RKO (cell line): ENCODE data around the gene DESI1.
"Not testable (repeated sequence)": the region's sequence is repeated elsewhere in the genome, so short reads cannot be mapped to it uniquely, and the experiment has no call there.

Experiments used
- DNase-seq: peaks from one replicate; pipeline ENCODE4 v3.0.0-alpha.2; 2016; ENCODE audit warnings: low spot score

DESI1 gene

DNA sequence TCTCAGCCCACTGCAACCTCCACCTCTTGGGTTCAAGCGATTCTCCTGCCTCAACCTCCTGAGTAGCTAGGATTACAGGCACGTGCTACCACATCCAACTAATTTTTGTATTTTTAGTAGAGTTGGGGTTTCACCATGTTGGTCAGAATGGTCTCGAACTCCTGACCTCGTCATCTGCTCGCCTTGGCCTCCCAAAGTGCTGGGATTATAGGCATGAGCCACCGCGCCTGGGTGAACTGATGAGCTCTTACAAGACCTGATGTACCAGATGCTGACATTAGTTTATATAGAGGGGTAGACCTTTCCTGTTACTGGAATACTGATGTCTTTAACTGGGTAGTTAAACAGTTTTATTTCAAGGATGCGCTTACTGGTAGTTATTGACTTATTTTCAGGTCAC is 13.8 kb upstream of the DESI1 start:
- DNase-seq: not testable (repeated sequence)

DNA sequence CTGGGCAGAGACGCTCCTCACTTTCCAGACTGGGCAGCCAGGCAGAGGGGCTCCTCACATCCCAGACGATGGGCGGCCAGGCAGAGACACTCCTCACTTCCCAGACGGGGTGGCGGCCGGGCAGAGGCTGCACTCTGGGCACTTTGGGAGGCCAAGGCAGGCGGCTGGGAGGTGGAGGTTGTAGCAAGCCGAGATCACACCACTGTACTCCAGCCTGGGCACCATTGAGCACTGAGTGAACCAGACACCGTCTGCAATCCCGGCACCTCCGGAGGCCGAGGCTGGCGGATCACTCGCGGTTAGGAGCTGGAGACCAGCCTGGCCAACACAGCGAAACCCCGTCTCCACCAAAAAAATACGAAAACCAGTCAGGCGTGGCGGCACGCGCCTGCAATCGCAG is 10.8 kb upstream of the DESI1 start:
- not testable (repeated sequence) for DNase-seq

GRCh38 chr22:41631115-41631514 is 10.3 kb upstream of the DESI1 start:
- not testable (repeated sequence) for DNase-seq

DNA sequence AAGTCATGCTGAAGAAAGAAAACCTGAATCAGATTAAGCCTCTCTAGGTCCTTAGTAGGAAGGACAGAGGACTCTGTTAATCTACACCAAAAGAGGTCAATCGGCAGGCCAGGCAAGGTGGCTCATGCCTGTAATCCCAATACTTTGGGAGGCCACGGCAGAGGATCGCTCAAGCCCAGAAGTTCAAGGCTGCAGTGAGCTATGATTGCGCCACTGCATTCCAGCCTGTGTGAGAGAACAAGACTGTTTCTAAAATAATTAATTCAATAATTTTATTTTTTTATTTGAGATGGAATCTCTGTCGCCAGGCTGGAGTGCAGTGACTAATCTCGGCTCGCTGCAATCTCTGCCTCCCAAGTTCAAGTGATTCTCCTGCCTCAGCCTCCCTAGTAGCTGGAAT is 4.7 kb upstream of the DESI1 start:
- no peak for DNase-seq

DNA sequence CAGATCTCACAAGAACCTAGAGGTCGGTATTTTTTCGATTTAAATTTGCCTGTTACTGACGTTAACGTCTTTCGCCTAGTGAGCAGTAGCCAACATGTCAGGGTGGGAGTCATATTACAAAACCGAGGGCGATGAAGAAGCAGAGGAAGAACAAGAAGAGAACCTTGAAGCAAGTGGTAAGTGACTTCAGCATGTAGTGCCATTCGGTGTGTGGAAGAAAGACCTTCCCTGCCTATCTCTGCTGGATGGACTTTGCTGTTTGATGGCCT is 1.0 kb upstream of the DESI1 start:
- no peak for DNase-seq

GRCh38 chr22:41621099-41621910 is 462 bp upstream of the DESI1 start, which contains the start of gene XRCC6:
XRCC6 (plus strand) TSS chr22:41621295; CDS start chr22:41622005, 710 bp downstream.
- peak; percentile 99 for DNase-seq

DNA sequence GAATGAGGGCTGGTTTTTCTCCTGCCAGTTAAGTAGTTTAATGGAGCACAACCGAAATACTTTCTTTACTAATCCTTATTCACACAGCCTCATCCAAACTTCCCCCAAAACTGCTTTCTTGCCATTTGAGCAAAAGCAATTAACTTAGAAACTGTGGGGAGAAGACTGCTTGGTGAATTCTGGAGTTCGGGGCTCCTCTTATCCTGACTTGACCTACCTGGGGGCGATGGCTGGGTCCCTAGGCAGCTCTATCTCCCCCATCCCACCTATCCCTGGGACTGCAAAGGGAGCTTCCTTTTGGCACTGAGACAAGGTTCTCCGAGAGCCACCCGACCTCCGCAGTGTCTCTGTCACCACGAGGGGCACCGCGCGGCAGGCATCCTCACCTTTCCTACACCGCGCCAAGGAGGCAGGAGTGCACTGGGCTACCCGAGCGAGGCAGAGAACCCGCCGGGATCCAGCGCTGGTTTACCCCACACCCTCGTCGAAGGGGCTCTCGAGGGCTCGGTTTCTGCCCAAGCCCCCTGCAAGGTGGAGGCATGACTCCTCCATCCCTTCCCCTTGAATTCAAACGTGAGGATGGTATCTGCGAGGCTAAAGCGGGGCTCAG is 759 bp downstream of the DESI1 start:
- DNase-seq: peak; percentile 51

- DNase-seq: no peak
These were observed 7.4 kb downstream of the DESI1 start for GRCh38 chr22:41613456-41613855.

DNA sequence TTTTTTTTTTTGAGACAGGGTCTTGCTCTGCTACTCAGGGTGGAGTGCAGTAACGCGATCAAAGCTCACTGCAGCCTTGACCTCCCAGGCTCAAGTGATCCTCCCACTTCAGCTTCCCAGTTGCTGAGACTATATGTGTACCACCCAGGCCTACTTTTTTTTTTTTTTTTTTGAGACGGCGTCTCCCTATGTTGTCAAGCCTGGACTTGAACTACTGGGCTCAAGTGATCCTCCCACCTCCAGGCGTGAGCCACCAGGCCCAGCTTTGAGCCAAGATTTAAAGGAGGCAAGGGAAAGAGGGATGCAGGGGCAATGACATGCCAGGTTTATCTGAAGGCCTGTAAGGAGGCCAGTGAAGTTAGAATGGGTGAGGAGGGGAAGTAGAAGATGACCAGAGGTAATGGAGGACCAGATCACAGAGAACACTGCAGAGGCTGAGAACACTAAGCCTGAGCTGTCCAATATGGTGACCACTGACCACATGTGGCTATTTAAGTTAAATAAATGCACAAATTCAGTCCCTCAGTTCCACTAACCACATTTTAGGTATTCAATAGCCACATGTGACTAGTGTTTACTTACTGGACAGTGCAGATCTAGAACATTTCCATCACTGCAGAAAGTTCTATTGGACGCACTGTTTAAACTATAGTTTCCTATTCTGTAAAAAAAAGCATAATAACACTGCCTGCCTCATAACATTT is 8.1 kb downstream of the DESI1 start:
- no peak for DNase-seq

DNA sequence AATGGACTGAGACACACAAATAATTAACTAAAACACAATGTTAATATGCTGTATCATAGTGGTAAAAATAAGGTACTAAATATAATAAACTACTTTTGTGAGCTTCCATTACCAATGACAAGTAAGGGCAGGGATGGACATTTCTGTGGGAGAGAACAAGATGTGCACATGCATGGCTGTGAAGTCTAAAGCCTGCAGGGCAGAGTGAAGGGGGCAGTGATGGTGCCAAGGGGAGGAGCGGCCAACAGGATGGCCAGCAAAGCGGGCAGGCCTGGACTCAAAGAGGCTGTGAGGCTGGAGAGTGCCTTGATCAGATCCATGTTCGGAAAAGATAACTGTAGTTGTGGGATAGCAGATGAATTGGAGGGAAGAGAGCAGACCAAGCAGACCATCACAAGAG is 12.5 kb downstream of the DESI1 start:
- DNase-seq: no peak

- no peak for DNase-seq
These were observed 16.9 kb downstream of the DESI1 start for GRCh38 chr22:41603873-41604332.

DNA sequence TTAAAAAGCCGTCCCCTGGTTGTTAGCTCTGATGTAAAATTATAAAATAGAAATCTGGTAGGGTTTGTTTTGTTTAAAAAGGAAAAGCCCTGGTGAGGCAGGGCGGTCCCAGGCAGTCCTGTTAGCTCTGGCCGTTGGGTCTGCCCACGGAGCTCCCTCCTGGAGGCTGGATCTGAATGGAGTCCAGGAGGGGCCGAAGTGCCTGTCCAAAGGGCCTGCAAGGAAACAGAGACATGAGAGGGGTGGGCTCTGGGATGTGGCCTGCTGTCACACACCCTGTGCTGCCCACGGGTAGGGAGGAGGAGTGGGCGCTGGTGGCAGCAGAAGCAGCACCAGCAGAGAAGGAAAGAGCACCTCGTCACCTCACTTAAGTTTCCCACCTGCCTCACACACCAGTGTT is 19.9 kb downstream of the DESI1 start:
- DNase-seq: no peak

DNA sequence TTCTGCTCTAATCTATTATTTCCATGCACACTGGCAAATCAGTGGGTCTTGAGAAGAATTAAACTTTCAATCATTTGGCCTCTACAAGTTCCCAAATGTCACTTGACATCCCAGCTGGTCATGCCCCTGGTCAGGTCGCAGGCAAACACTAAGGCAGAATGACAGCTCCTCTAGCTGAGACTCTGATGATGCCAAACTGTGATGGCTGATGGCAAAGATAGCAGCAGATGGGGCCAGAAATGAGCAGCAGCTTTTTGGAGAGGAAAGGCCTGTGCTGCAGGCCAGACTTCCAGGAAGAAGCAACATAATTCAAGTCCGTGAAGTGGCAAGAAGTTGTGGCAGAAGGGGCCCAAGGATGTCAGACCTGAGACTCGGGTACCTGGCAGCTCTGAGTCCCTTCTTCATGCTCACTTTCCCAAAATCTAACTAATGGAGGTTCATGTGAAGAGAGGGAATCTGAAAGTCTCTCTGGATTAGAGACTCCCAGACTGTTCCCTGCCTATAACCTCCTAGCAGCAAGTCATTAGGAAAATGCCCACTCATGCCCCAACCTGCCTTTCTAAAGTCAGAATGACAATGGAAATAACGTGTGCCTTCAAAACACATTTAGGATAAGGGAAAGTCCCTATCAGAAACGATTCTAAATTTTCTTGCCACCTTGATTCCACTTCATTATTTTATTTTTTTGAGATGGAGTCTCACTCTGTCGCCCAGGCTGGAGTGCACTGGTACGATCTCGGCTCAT is 21.8 kb downstream of the DESI1 start:
- DNase-seq: no peak

DNA sequence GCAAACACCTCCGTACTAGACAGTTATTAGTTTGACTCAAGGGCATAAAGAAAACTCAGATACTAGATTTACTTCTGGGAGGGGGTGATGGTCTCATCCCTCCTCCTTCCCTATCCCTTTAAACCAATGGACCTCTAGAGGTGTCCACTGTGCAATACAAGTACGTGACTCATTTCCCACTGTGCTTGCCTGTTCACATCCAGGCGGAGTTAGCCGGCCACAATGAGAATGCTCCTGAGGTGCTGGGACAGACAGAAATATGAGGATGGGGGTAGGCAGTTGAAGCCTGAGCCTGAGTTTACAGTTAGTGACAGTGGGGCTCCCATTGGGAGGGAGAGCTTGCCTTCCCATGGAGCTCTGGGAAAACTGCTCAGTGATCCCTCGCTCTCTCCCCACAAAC is 22.8 kb downstream of the DESI1 start:
- DNase-seq: peak; percentile 62

DNA sequence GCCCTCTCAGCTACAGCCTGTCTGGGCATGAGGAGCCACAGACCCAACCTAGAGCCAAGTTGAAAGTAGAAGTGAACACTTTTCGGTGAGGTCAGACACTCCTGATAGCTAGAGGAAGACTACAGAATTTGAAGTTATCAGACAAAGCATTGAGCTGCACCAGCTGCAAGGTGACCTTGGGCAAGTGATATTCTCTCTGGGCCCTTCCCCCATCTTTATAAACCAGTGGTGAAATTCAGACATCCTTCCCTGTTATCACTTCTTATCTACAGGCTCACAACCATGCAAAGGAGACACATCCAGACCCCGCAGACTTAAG is 23.2 kb downstream of the DESI1 start:
- no peak for DNase-seq

DNA sequence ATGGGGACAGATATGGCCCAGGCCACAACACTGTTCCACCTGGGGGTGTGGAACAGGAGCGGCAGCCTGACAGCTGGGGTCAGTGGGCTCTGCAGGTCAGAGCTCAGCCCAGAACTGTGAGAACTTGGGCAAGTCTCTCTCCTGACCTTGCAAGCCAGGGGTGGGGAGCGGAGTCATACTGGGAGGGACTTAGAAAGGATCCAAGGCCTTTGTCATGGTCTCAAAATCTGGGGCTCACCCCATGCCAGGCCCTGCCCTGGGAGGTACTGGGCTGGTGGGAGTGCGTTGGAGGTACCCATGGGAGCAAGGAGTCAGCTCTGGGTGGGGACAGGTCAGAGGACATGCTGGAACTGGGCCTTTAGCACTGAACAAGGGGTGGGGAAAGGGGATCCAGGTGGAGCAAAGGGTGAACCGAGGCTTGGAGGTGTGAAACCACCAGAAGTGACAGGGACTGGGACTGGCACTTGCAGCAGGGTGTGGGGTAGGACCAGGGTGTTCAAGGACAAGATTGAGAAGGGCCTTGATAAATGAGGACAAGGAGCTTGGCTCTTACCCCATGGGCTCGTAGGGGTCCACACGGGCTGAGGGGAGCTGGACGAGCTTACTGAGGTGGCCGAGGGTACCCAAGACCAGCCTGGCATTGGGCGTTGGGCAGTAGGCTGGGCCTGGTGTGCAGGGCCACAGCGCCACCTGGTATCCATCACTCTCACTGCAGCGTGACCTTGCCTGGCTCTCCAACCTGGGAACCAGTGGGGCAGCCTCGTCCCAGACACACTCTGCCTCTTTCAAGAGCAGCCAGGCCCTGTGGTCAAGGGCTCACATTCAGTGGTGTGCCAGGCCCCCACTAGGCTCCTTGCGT is 23.8 kb downstream of the DESI1 start:
- DNase-seq: peak; percentile 41

DNA sequence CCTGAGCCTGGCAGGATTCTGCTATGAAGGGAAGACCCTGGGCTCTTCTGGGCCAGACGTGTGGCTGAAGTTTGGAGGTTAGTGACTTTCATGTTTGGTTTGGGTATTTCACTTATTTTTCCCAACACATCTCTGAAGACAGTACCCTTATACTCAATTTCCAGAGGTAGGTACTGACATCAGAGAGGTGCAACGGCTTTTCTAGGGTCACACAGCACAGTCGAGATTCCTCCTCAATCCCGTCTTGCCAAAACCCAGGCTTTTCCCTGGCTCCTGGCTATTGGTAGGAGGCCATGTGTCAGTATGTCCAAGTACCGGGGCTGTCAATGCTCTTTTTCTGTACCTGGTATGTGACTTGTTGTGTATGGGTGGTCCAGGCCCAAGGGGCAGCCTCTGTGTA is 25.1 kb downstream of the DESI1 start:
- DNase-seq: no peak

DNA sequence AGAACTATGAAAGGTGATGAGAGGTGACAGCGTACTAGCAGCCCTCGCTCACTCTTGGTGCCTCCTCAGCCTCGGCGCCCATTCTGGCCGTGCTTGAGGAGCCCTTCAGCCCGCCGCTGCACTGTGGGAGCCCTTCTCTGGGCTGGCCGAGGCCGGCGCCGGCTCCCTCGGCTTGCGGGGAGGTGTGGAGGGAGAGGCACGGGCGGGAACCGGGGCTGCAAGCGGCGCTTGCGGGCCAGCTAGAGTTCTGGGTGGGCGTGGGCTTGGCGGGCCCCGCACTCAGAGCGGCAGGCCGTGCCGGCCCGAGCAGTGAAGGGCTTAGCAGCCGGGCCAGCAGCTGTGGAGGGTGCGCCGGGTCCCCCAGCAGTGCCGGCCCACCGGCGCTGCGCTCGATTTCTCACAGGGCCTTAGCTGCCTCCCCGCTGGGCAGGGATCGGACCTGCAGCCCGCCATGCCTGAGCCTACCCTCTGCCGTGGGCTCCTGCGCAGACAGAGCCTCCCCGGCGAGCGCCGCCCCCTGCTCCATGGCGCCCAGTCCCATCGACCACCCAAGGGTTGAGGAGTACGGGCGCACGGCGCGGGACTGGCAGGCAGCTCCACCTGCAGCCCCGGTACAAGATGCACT is 27.4 kb downstream of the DESI1 start:
- not testable (repeated sequence) for DNase-seq

DNA sequence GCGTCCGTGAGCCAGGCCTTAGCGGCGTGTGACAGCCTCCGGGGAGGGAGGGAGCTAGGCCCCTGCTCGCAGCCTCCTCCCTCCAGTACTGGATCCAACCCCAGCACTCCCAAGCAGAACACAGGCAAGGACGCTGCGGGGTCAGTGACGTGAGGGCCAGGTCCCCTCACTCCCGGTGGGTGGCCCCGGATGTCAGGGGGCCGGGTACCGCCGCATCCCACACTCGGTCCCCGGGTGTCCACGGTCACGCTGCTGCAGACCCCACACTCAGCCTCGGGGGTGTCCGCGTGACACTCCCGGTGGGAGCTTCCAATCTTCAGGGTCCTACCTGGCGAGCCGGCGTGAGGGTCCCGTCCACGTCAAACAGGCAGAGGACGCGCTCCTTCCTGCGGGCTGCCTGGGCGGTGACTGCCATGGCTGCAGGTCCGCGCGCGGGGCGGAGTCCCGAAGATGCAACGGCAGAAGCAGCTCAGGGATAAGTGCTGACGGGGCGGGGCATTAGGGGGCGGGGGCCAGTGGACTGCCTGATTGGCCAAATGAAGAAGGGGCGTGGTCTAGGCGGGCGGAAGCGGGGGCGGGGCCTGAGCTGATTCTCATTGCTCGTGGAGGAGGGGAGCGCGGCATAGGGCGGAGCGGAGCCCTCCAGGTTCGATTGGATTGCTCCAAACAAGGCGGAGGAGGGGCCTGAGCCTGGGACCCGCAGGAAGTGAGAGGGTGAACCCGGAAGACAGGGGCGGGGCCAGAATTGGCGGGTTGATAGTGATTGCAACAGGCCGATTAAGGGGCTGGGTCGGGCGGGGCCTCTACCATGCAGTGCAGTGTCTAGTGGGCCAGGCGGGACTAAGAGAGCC is 31.2 kb downstream of the DESI1 start, which contains the start of gene PMM1:
Gene PMM1, minus strand, starts transcription at position 450 of the 851 bp plus-strand sequence. Its CDS starts 35 bp downstream, at position 415.
- peak; percentile 99 for DNase-seq

GRCh38 chr22:41587347-41587723 is 33.5 kb downstream of the DESI1 start:
- no peak for DNase-seq
